Epithelial cell of prostate (primary cell): ENCODE results near the gene HCAR2.
"Not testable (repeated sequence)": the region's sequence is repeated elsewhere in the genome, so short reads cannot be mapped to it uniquely, and the experiment has no call there.

Experiments used
- DNase-seq: peaks from one replicate; pipeline ENCODE4 v3.0.0-alpha.2; 2011; ENCODE audit warnings: low read depth, low spot score
- H3K27ac ChIP-seq: fragments of 450-650 bp; 2 replicates; pipeline ENCODE4 v1.5.1; 2017; ENCODE audit warnings: mild to moderate bottlenecking

The HCAR2 gene

GRCh38 chr12:122669397-122670070 lies 33.6 kb downstream of the HCAR2 start:
- no peak overlapping the region for H3K27ac ChIP-seq
- DNase-seq = no peak

DNA sequence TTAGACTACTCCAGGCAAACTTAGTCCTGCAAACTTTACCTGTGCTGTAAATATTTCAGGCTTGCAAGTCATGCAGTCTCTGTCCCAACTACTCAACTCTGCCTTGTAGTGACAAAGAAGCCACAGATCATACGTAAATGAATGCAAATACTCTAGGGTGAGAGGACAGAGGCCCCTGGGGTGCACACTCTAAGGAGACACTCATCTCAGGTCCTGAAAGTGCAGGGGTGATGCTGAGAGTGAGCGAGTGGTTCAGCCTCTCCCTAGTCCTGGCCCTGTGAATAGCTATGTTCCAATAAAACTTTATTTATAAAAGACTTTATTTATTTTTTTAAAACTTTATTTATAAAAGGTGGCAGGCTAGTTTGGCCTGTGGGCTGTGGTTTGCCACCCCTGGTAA lies 34.9 kb downstream of the HCAR2 start:
- H3K27ac ChIP-seq = no peak overlapping the region
- no peak for DNase-seq

DNA sequence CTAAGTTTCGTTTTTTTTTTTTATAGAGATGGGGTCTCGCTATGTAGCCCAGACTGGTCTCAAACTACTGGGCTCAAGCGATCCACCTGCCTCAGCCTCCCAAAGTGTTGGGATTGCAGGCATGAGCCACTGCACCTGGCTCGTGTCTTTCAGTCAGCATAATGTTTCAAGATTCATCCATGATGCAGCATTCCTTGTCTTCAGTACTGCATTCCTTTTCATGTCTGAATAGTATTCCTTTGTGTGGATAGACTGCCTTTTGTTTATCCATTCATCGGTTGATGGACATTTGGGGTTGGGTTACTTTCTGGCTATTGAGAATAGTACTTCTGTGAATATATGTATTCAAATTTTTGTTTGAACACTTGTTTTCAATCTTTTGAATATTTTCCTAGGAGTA lies 37.4 kb downstream of the HCAR2 start:
- H3K27ac ChIP-seq = no peak overlapping the region
- no peak for DNase-seq

GRCh38 chr12:122665349-122665748 lies 37.8 kb downstream of the HCAR2 start:
- DNase-seq = no peak
- H3K27ac ChIP-seq = no peak overlapping the region

DNA sequence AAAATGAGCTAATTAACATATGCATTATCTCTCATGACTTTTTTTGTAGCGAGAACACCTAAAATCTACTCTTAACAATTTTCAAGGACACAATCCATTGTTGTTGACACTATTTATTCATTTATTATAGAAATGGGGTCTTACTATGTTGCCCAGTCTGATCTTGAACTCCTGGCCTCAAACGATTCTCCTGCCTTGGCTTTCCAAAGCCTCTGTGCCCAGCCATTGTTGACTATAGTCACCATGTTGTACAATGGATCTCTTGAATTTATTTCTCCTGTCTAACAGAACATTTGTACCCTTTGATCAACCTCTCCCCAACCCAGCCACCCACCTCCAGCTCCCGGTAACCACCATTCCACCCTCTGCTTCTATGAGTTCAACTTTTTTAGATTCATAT lies 41.2 kb downstream of the HCAR2 start:
- no peak for DNase-seq
- no peak overlapping the region for H3K27ac ChIP-seq

- no peak overlapping the region for H3K27ac ChIP-seq
- no peak for DNase-seq
Observed at GRCh38 chr12:122661246-122661645, 41.9 kb downstream of the HCAR2 start.

GRCh38 chr12:122659579-122659978 lies 43.6 kb downstream of the HCAR2 start:
- no peak for DNase-seq
- H3K27ac ChIP-seq = no peak overlapping the region

DNA sequence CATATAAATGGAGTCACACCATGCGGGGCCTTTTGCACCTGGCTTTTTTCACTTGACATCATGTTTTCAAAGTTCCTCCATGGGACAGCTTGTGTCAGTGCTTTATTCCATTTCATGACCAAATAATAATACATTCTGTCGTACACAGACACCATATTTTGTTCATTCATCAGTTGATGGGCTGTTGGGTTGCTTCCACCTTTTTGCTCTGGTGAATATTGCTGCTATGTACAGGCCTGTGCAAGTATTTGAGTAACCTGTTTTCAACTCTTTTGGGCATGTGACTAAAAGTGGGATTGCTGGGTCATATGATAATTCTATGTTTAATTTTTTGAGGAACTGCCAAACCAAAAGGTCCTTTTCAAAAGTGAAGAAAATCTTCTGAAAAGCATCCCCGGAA lies 46.9 kb downstream of the HCAR2 start:
- no peak for DNase-seq
- H3K27ac ChIP-seq = no peak overlapping the region

GRCh38 chr12:122653291-122653690 lies 49.9 kb downstream of the HCAR2 start:
- not testable (repeated sequence) for DNase-seq, H3K27ac ChIP-seq

DNA sequence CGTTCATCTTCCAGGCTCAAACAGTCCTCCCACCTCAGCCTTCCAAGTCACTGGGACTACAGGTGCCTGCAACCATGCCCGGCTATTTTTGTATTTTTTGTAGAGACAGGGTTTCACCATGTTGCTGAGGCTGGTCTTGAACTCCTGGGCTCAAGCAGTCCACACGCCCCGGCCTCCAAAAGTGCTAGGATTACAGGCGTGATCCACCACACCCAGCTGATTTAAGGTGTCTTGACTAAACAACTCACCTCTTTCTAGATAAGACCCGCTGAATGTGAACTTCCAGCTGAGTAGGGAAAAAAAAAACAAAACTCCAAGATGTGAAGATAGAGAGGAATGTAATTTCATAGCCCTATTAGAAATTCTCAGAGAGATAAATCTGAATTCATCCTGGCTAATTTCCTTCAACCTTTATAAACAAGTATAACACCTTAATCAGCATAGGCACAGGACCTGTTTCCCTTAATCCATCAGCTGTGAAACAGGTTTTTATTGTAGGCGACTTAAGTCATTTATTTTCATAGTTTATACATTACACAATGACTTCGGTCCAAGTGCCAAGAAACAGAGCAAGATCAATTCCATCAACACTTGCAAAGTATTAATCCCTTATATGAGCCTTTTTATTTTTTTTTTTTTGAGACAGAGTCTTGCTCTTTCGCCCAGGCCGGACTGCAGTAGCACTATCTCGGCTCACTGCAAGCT lies 51.5 kb downstream of the HCAR2 start:
- peak; percentile 29 for DNase-seq
- H3K27ac ChIP-seq = no peak overlapping the region
